Colonic mucosa (tissue), 4 donors: ENCODE measurements around the gene IL4R. TPM values are rescaled to one million over a fixed set of nuclear protein-coding genes. Genes with fewer than 3 reads are reported as not detected.

Source experiments
- DNase-seq: peaks from one replicate; pipeline ENCODE4 v3.0.0-alpha.2; 2020
- H3K27ac ChIP-seq: fragments of 200-600 bp; one replicate; pipeline ENCODE4 v1.8.0; 2021
- H3K27me3 ChIP-seq: fragments of 200-600 bp; one replicate; pipeline ENCODE4 v1.8.0; 2021
- H3K36me3 ChIP-seq: fragments of 200-600 bp; one replicate; pipeline ENCODE4 v1.8.0; 2021
- H3K4me1 ChIP-seq: fragments of 200-600 bp; one replicate; pipeline ENCODE4 v1.8.0; 2021; ENCODE audit warnings: mild to moderate bottlenecking
- H3K4me3 ChIP-seq: fragments of 200-600 bp; one replicate; pipeline ENCODE4 v1.8.0; 2021
- H3K9ac ChIP-seq, 2 donors: one replicate each; pipeline ENCODE4 v1.7.0; 2013; ENCODE audit warnings: control low read depth in 2 of 2, low read depth in 2 of 2, low read length in 2 of 2
- H3K9me3 ChIP-seq: fragments of 200-600 bp; one replicate; pipeline ENCODE4 v1.8.0; 2021
- CTCF ChIP-seq: fragments of 200-600 bp; IDR thresholded peaks from one replicate; pipeline ENCODE4 v1.8.0; 2022; ENCODE audit warnings: antibody characterized with exemption, mild to moderate bottlenecking
- intact Hi-C: fragments of 100-400 bp; cut with DNase I; formaldehyde crosslinking; loops from one replicate; pipeline ENCODE4 v1.14.1; 2022
- total RNA-seq, 2 donors: library from RNA; stranded (reverse); fragmentation: NEBNext Ultra II Directional in 1 of 2; extraction: Animal tissue kit (Norgen Biotek cat#: 25700) in 1 of 2; gene quantifications; one replicate each; pipeline ENCODE4 v1.2.1, GENCODE V29; 2021
- donor health status: healthy.
- donor health status: DM: no; HTN: no; CAD: no.
- donor health status: DM: no; HTN: no; CAD: no.

The IL4R gene
- total RNA-seq, 2 donors from 2014 or later, result 74.8 to 80.0 TPM

DNA sequence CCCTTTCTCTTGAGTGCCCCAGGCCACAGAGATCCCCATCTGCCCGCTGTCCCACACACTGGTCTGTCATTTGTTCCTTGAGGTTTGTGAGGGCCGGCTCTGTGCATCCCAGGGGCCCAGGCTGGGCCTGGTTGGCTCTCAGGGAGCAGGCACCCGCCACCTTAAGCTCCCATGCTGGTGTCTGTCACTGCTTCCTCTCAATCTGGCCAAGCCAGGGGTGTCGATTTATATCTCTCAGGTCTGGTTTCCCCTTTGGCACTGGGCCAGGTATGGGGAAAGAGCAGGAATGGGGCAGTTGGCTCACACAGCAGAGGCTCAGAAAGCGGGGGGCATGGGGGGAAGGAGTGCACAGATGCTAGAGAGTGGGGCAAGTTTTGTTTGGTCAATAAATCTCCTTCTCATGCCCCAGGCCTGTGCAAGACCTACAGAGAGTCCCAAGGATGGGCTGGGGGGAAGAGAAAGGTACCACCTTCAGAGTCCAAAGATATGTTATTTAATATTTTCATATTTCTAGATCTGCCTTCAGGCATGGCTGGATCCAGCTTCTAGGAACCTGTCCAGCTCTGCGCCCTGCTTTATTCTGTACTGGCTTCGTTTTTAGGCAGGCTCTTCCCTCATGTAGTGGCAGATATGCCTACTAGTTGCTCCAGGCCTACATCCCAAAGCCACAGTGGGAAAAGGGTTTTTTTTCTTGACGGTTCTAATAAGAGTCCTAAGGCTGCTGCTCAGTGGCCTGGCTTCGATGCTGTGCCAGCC is 34.3 kb downstream of the IL4R start:
- Histone ChIP-seq H3K9me3 (no peaks in the 10 kb centered on the region), H3K9ac (no peak overlapping the region), H3K4me1 (no peaks in the 10 kb centered on the region), H3K27me3 (no peaks in the 10 kb centered on the region), H3K4me3 (no peak overlapping the region), H3K27ac (no peak overlapping the region), H3K36me3 (peaks cover 18% of the 10 kb centered on the region)
- DNase-seq, result no peak
- no peak for TF ChIP-seq CTCF
- intact Hi-C loops, result no loop called here

GRCh38 chr16:27349276-27349675 is 35.5 kb downstream of the IL4R start:
- H3K9me3 ChIP-seq, result no peaks in the 10 kb centered on the region
- H3K27me3 ChIP-seq, result no peaks in the 10 kb centered on the region
- H3K27ac ChIP-seq, result no peak overlapping the region
- intact Hi-C loops, result no loop called here
- no peaks in the 10 kb centered on the region for H3K4me1 ChIP-seq
- H3K36me3 ChIP-seq, result peaks cover 13% of the 10 kb centered on the region
- DNase-seq, result no peak
- H3K4me3 ChIP-seq, result no peak overlapping the region
- no peak overlapping the region for H3K9ac ChIP-seq
- TF ChIP-seq CTCF, result no peak

DNA sequence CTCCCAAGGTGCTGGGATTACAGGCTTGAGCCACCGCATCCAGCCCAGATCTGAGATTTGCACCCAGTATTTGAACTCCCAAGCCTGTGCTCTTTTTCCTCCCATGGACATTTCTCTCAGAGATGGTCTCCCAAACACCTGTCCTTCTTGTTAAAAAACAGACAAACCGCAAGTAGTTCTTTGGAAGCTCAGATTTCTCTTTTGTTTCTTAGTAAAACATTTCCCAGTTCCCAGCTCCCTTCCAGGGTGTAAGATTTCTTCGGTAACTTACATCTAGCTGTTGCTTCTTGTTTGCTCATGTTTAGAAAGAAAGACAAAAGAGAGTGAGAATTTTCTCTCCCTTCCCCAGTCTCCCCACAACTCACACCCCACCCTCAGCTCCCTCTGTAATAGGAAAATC is 36.2 kb downstream of the IL4R start:
- Histone ChIP-seq H3K4me1 (no peaks in the 10 kb centered on the region), H3K9ac (no peak overlapping the region), H3K27me3 (no peaks in the 10 kb centered on the region), H3K27ac (no peak overlapping the region), H3K9me3 (no peaks in the 10 kb centered on the region), H3K4me3 (no peak overlapping the region), H3K36me3 (peaks cover 13% of the 10 kb centered on the region)
- DNase-seq, result no peak
- TF ChIP-seq CTCF, result no peak
- intact Hi-C loops, result no loop called here

- Histone ChIP-seq H3K9me3 (no peaks in the 10 kb centered on the region), H3K36me3 (peaks cover 13% of the 10 kb centered on the region), H3K9ac (no peak overlapping the region), H3K27me3 (no peaks in the 10 kb centered on the region), H3K4me3 (no peak overlapping the region), H3K4me1 (no peaks in the 10 kb centered on the region), H3K27ac (no peak overlapping the region)
- DNase-seq, result no peak
- no peak for TF ChIP-seq CTCF
- intact Hi-C loops, result no loop called here
Measured at GRCh38 chr16:27351989-27352388, 38.2 kb downstream of the IL4R start.

DNA sequence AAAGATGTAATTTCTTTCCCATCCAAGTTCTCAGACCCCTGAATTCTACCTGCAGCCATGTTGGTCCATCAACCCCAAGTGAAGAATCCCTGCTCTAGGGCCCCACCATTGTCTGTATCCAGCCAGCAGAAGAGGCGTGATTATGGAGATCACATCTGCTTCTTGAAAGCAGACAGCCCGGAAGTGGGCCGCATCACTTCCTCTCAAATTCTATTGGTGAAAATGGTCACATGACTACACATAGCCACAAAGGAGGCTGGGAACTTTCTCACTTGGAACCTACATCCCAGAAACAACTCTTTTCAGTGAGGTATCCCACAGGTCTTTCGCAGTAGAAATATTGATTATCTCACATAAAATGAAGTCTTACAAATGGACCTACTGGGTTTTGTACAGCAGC is 40.1 kb downstream of the IL4R start:
- TF ChIP-seq CTCF, result no peak
- no peak for DNase-seq
- no peak overlapping the region for H3K27ac ChIP-seq
- intact Hi-C loops, result no loop called here
- no peak overlapping the region for H3K9ac ChIP-seq
- peaks cover 9% of the 10 kb centered on the region for H3K36me3 ChIP-seq
- no peaks in the 10 kb centered on the region for H3K4me1 ChIP-seq
- no peaks in the 10 kb centered on the region for H3K27me3 ChIP-seq
- H3K4me3 ChIP-seq, result no peak overlapping the region
- no peaks in the 10 kb centered on the region for H3K9me3 ChIP-seq
